ENCODE measurements around the gene SMPD2.

DNA sequence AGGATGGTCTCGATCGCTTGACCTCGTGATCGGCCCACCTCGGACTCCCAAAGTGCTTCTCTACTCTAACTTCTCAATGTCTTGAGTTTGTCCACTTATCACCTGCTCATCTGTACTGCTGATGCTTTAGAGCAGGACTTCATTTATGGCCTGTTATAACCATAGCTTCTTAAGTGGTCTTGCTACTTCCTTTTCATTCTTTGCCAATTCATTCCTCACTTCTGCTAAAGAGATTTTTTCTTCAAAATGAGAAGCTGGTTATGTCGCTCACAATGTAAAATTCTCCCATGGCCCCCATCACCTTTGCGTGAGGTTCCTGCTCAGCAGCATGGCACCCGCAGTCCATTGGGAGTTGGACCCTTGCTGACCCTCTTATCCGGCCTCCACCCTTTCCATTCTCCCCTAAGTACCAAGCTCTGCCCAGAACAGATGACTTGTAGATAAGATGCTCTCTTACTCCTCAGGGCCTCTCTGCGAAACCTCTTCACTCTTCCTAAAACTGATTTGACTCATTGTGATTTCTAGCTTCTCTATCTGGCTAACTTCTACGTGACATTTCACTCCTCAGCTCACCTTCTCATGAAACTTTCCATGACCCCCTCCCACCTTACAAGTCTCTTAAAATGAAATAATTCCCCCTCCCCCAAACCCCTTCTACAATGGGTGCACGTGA is 44.3 kb upstream of the SMPD2 start:
- TF ChIP-seq ZNF114 (tag by site-specific recombination; IDR thresholded peaks at IDR 0.05): no peak
- TF ChIP-seq, protein P1, sequence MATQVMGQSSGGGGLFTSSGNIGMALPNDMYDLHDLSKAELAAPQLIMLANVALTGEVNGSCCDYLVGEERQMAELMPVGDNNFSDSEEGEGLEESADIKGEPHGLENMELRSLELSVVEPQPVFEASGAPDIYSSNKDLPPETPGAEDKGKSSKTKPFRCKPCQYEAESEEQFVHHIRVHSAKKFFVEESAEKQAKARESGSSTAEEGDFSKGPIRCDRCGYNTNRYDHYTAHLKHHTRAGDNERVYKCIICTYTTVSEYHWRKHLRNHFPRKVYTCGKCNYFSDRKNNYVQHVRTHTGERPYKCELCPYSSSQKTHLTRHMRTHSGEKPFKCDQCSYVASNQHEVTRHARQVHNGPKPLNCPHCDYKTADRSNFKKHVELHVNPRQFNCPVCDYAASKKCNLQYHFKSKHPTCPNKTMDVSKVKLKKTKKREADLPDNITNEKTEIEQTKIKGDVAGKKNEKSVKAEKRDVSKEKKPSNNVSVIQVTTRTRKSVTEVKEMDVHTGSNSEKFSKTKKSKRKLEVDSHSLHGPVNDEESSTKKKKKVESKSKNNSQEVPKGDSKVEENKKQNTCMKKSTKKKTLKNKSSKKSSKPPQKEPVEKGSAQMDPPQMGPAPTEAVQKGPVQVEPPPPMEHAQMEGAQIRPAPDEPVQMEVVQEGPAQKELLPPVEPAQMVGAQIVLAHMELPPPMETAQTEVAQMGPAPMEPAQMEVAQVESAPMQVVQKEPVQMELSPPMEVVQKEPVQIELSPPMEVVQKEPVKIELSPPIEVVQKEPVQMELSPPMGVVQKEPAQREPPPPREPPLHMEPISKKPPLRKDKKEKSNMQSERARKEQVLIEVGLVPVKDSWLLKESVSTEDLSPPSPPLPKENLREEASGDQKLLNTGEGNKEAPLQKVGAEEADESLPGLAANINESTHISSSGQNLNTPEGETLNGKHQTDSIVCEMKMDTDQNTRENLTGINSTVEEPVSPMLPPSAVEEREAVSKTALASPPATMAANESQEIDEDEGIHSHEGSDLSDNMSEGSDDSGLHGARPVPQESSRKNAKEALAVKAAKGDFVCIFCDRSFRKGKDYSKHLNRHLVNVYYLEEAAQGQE (tag by site-specific recombination; IDR thresholded peaks at IDR 0.05): no peak
- TF ChIP-seq, protein P2, sequence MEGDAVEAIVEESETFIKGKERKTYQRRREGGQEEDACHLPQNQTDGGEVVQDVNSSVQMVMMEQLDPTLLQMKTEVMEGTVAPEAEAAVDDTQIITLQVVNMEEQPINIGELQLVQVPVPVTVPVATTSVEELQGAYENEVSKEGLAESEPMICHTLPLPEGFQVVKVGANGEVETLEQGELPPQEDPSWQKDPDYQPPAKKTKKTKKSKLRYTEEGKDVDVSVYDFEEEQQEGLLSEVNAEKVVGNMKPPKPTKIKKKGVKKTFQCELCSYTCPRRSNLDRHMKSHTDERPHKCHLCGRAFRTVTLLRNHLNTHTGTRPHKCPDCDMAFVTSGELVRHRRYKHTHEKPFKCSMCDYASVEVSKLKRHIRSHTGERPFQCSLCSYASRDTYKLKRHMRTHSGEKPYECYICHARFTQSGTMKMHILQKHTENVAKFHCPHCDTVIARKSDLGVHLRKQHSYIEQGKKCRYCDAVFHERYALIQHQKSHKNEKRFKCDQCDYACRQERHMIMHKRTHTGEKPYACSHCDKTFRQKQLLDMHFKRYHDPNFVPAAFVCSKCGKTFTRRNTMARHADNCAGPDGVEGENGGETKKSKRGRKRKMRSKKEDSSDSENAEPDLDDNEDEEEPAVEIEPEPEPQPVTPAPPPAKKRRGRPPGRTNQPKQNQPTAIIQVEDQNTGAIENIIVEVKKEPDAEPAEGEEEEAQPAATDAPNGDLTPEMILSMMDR (tag by site-specific recombination; IDR thresholded peaks at IDR 0.05): no peak
- no peak for TF ChIP-seq SP2 (tag by site-specific recombination; IDR thresholded peaks at IDR 0.05)
- no peak for TF ChIP-seq SETDB1 (IDR thresholded peaks at IDR 0.05; ENCODE audit: insufficient read length, low read length)
- TF ChIP-seq ZNF175 (tag by site-specific recombination; IDR thresholded peaks at IDR 0.05): no peak
- no peak for TF ChIP-seq ZFP41 (tag by site-specific recombination; IDR thresholded peaks at IDR 0.05; ENCODE audit: borderline replicate concordance)
- no peak for TF ChIP-seq ZNF768 (tag by site-specific recombination; IDR thresholded peaks at IDR 0.05)
- TF ChIP-seq ZNF155 (tag by site-specific recombination; IDR thresholded peaks at IDR 0.05): no peak
- TF ChIP-seq ZNF19 (tag by site-specific recombination; IDR thresholded peaks at IDR 0.05; ENCODE audit: low read depth): no peak
- no peak for TF ChIP-seq MYNN (tag by site-specific recombination; IDR thresholded peaks at IDR 0.05; ENCODE audit: borderline replicate concordance)
- TF ChIP-seq, protein P3, sequence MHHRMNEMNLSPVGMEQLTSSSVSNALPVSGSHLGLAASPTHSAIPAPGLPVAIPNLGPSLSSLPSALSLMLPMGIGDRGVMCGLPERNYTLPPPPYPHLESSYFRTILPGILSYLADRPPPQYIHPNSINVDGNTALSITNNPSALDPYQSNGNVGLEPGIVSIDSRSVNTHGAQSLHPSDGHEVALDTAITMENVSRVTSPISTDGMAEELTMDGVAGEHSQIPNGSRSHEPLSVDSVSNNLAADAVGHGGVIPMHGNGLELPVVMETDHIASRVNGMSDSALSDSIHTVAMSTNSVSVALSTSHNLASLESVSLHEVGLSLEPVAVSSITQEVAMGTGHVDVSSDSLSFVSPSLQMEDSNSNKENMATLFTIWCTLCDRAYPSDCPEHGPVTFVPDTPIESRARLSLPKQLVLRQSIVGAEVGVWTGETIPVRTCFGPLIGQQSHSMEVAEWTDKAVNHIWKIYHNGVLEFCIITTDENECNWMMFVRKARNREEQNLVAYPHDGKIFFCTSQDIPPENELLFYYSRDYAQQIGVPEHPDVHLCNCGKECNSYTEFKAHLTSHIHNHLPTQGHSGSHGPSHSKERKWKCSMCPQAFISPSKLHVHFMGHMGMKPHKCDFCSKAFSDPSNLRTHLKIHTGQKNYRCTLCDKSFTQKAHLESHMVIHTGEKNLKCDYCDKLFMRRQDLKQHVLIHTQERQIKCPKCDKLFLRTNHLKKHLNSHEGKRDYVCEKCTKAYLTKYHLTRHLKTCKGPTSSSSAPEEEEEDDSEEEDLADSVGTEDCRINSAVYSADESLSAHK (tag by site-specific recombination; IDR thresholded peaks at IDR 0.05): no peak
- TF ChIP-seq, protein P4, sequence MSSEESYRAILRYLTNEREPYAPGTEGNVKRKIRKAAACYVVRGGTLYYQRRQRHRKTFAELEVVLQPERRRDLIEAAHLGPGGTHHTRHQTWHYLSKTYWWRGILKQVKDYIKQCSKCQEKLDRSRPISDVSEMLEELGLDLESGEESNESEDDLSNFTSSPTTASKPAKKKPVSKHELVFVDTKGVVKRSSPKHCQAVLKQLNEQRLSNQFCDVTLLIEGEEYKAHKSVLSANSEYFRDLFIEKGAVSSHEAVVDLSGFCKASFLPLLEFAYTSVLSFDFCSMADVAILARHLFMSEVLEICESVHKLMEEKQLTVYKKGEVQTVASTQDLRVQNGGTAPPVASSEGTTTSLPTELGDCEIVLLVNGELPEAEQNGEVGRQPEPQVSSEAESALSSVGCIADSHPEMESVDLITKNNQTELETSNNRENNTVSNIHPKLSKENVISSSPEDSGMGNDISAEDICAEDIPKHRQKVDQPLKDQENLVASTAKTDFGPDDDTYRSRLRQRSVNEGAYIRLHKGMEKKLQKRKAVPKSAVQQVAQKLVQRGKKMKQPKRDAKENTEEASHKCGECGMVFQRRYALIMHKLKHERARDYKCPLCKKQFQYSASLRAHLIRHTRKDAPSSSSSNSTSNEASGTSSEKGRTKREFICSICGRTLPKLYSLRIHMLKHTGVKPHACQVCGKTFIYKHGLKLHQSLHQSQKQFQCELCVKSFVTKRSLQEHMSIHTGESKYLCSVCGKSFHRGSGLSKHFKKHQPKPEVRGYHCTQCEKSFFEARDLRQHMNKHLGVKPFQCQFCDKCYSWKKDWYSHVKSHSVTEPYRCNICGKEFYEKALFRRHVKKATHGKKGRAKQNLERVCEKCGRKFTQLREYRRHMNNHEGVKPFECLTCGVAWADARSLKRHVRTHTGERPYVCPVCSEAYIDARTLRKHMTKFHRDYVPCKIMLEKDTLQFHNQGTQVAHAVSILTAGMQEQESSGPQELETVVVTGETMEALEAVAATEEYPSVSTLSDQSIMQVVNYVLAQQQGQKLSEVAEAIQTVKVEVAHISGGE (tag by site-specific recombination; conservative IDR thresholded peaks at IDR 0.05; ENCODE audit: low read depth): no peak
- TF ChIP-seq YY1 (tag by site-specific recombination; IDR thresholded peaks at IDR 0.05): no peak

Measured in HEK293 (cell line).